ENCODE measurements around the gene MSI2.

MSI2 gene

GRCh38 chr17:57586196-57586740, 329.9 kb downstream of the MSI2 start:
- no peak for DNase-seq (ENCODE audit: low spot score)
- CTCF ChIA-PET: interaction anchor here (0.7 to 1.2 kb wide), 3 partner anchors 11 to 412 kb away, joined by 4 to 6 read pairs (median 5); no protein-coding TSS in a partner anchor
- no peak overlapping the region for H3K27ac ChIP-seq
- TF ChIP-seq CTCF (conservative IDR thresholded peaks at IDR 0.05; ENCODE audit: low read depth): no peak
- POLR2A ChIA-PET (ENCODE audit: low non-redundant PET): no interaction called here

GRCh38 chr17:57586742-57587141, 330.4 kb downstream of the MSI2 start:
- POLR2A ChIA-PET (ENCODE audit: low non-redundant PET): no interaction called here
- CTCF ChIA-PET: interaction anchor here (0.7 to 0.9 kb wide), 2 partner anchors 85 to 411 kb away, joined by 4 to 6 read pairs; no protein-coding TSS in a partner anchor
- no peak for TF ChIP-seq CTCF (conservative IDR thresholded peaks at IDR 0.05; ENCODE audit: low read depth)

GRCh38 chr17:57587193-57587969, 331.1 kb downstream of the MSI2 start:
- DNase-seq (ENCODE audit: low spot score): no peak
- no peak for TF ChIP-seq CTCF (conservative IDR thresholded peaks at IDR 0.05; ENCODE audit: low read depth)
- ChIA-PET CTCF (interaction anchor here (0.6 kb wide), 1 partner anchor 210 kb away, joined by 3 read pairs; no protein-coding TSS in a partner anchor), POLR2A (ENCODE audit: low non-redundant PET) (no interaction called here)
- H3K27ac ChIP-seq: no peak overlapping the region

More at GRCh38 chr17:57586742-57587141, 330.4 kb downstream of the MSI2 start:
- H3K27ac ChIP-seq: no peak overlapping the region
- no peak for DNase-seq (ENCODE audit: low spot score)

- ChIA-PET POLR2A (ENCODE audit: low non-redundant PET) (no interaction called here), CTCF (interaction anchor here (0.6 to 1.8 kb wide), 2 partner anchors 10 to 211 kb away, joined by 3 to 8 read pairs; no protein-coding TSS in a partner anchor)
- no peak for TF ChIP-seq CTCF (conservative IDR thresholded peaks at IDR 0.05; ENCODE audit: low read depth)
- DNase-seq (ENCODE audit: low spot score): no peak
- no peak overlapping the region for H3K27ac ChIP-seq
These were observed 331.8 kb downstream of the MSI2 start for GRCh38 chr17:57588086-57588485.

- ChIA-PET CTCF (interaction anchor here (0.6 to 1.8 kb wide), 2 partner anchors 8 to 15 kb away, joined by 4 to 8 read pairs; no protein-coding TSS in a partner anchor), POLR2A (ENCODE audit: low non-redundant PET) (no interaction called here)
- TF ChIP-seq CTCF (conservative IDR thresholded peaks at IDR 0.05; ENCODE audit: low read depth): no peak
- DNase-seq (ENCODE audit: low spot score): no peak
- H3K27ac ChIP-seq: no peak overlapping the region
These were observed 333.1 kb downstream of the MSI2 start for GRCh38 chr17:57589151-57590034.
